Naive thymus-derived CD8-positive, alpha-beta T cell (primary cell): ENCODE results near the gene BIN2. TPM values are rescaled to one million over a fixed set of nuclear protein-coding genes. Genes with fewer than 3 reads are reported as not detected.

Experiments
- ATAC-seq, 2 donors: fragments of 150-1000 bp; cut with Tn5 transposase in 1 of 2; sonication (Bioruptor Pico), chemical (Tn5 transposase) in 1 of 2; 1 replicate in 1 of 2; 2 replicates in 1 of 2; pipeline ENCODE4 v1.10.0; 2021; ENCODE audit warnings: mild to moderate bottlenecking in 2 of 2, moderate library complexity in 2 of 2
- POLR2A ChIA-PET: fragments of 350-600 bp; sonication (Branson Sonifier 250); formaldehyde crosslinking; loops from one replicate; lab custom pipeline; 2021; ENCODE audit warnings: antibody characterized with exemption; lab: Charles Lee
- DNase-seq, 10 donors: peaks; one replicate each; pipeline versions ENCODE4 v3.0.0 to v3.0.0-alpha.2; 2020 to 2022
- H3K27ac Mint-ChIP-seq, 10 donors: one replicate each; pipeline ENCODE4 v1.8.0; 2020 to 2022; ENCODE audit warnings: mild to moderate bottlenecking in 10 of 10, mixed read lengths in 10 of 10, moderate library complexity in 4 of 10, inconsistent platforms in 1 of 10
- H3K27me3 Mint-ChIP-seq, 5 donors: one replicate each; pipeline ENCODE4 v1.8.0; 2021 to 2022; ENCODE audit warnings: mixed read lengths in 5 of 5
- H3K36me3 Mint-ChIP-seq, 3 donors: one replicate each; pipeline ENCODE4 v1.8.0; 2020 to 2022; ENCODE audit warnings: mixed read lengths in 3 of 3, mild to moderate bottlenecking in 2 of 3, inconsistent platforms in 1 of 3
- H3K4me1 Mint-ChIP-seq, 4 donors: one replicate each; pipeline ENCODE4 v1.8.0; 2021 to 2022; ENCODE audit warnings: mixed read lengths in 4 of 4
- H3K4me3 Mint-ChIP-seq, 10 donors: one replicate each; pipeline ENCODE4 v1.8.0; 2020 to 2022; ENCODE audit warnings: mild to moderate bottlenecking in 10 of 10, mixed read lengths in 10 of 10, moderate library complexity in 6 of 10, inconsistent platforms in 1 of 10
- H3K9me3 Mint-ChIP-seq, 9 donors: one replicate each; pipeline ENCODE4 v1.8.0; 2020 to 2022; ENCODE audit warnings: mixed read lengths in 9 of 9, mild to moderate bottlenecking in 3 of 9, inconsistent platforms in 1 of 9, moderate library complexity in 1 of 9
- polyA plus RNA-seq, 3 donors: library from polyadenylated mRNA; unstranded; fragments of 300-500 nt; fragmentation: Illumina TruSeq; gene quantifications; one replicate each; pipeline ENCODE4 v1.2.3, GENCODE V29; 2021
- total RNA-seq, 8 experiments: library from RNA in 2 of 8; stranded (reverse) in 2 of 8; gene quantifications; one replicate each; pipeline ENCODE4 v1.2.3 and lab custom pipeline; 2021 to 2026

The BIN2 gene
- total and polyA plus RNA-seq, 5 experiments from 2014 or later: 228 to 303 (median 266) TPM

GRCh38 chr12:51246254-51246853 lies 77.6 kb downstream of the BIN2 start:
- Mint-ChIP-seq H3K4me1 (peaks cover 40 to 69% (median 64%) of the 10 kb centered on the region in 4 donors), H3K36me3 (peaks cover 4 to 44% (median 9%) of the 10 kb centered on the region in 3 donors)

GRCh38 chr12:51245476-51246253 lies 78.3 kb downstream of the BIN2 start:
- Mint-ChIP-seq H3K4me3 (peak overlapping the region in 9 of 10 donors; percentile 10 to 50 (median 37)), H3K27ac (peak overlapping the region; percentile 71 to 96 (median 92)), H3K36me3 (peaks cover 4 to 50% (median 9%) of the 10 kb centered on the region in 3 donors)

More at GRCh38 chr12:51246254-51246853, 77.6 kb downstream of the BIN2 start:
- Mint-ChIP-seq H3K9me3 (no peaks in the 10 kb centered on the region), H3K27me3 (no peaks in the 10 kb centered on the region), H3K27ac (peak overlapping the region; percentile 69 to 96 (median 92)), H3K4me3 (peak overlapping the region; percentile 10 to 50 (median 30))
- POLR2A ChIA-PET: interaction anchor here (1.0 to 10.9 kb wide), 4 partner anchors 16 to 73 kb away, joined by 4 to 204 read pairs (median 6); partner anchors contain the start of genes POU6F1 and SMAGP
- DNase-seq: peak in 7 of 10 donors; percentile 16 to 69 (median 42)
- peak; percentile 49 to 75 for ATAC-seq

GRCh38 chr12:51244269-51244668 lies 79.7 kb downstream of the BIN2 start:
- no peaks in the 10 kb centered on the region for H3K27me3 Mint-ChIP-seq
- H3K27ac Mint-ChIP-seq: peak overlapping the region in 9 of 10 donors; percentile 32 to 97 (median 78)
- DNase-seq (no peak), ATAC-seq (no peak)
- peaks cover 4 to 60% (median 17%) of the 10 kb centered on the region in 3 donors for H3K36me3 Mint-ChIP-seq
- peaks cover 50 to 85% (median 78%) of the 10 kb centered on the region in 4 donors for H3K4me1 Mint-ChIP-seq
- POLR2A ChIA-PET: interaction anchor here (0.7 to 10.9 kb wide), 5 partner anchors 28 to 160 kb away, joined by 3 to 204 read pairs (median 6); partner anchors contain the start of genes CSRNP2 and POU6F1
- peak overlapping the region in 1 of 10 donors; percentile 66 for H3K4me3 Mint-ChIP-seq
- no peaks in the 10 kb centered on the region for H3K9me3 Mint-ChIP-seq

More at GRCh38 chr12:51245476-51246253, 78.3 kb downstream of the BIN2 start:
- no peaks in the 10 kb centered on the region for H3K9me3 Mint-ChIP-seq
- peaks cover 43 to 76% (median 69%) of the 10 kb centered on the region in 4 donors for H3K4me1 Mint-ChIP-seq
- no peaks in the 10 kb centered on the region for H3K27me3 Mint-ChIP-seq
- DNase-seq (no peak), ATAC-seq (peak; percentile 7 to 20)
- POLR2A ChIA-PET: interaction anchor here (0.5 to 10.9 kb wide), 5 partner anchors 15 to 81 kb away, joined by 3 to 204 read pairs (median 4); partner anchors contain the start of genes POU6F1 and SMAGP

- peaks cover 4 to 62% (median 17%) of the 10 kb centered on the region in 3 donors for H3K36me3 Mint-ChIP-seq
- POLR2A ChIA-PET: interaction anchor here (0.6 to 10.9 kb wide), 2 partner anchors 22 to 26 kb away, joined by 4 to 204 read pairs; partner anchors contain the start of gene POU6F1
Observed at GRCh38 chr12:51242876-51243275, 81.1 kb downstream of the BIN2 start.

GRCh38 chr12:51242120-51242519 lies 81.9 kb downstream of the BIN2 start:
- POLR2A ChIA-PET: interaction anchor here (0.9 to 10.9 kb wide), 3 partner anchors 25 to 194 kb away, joined by 3 to 204 read pairs (median 3); partner anchors contain the start of genes LETMD1 and POU6F1
- H3K9me3 Mint-ChIP-seq: no peaks in the 10 kb centered on the region
- H3K27ac Mint-ChIP-seq: peak overlapping the region in 8 of 10 donors; percentile 6 to 97 (median 74)
- H3K27me3 Mint-ChIP-seq: no peaks in the 10 kb centered on the region
- peaks cover 44 to 80% (median 69%) of the 10 kb centered on the region in 4 donors for H3K4me1 Mint-ChIP-seq
- peaks cover 4 to 62% (median 19%) of the 10 kb centered on the region in 3 donors for H3K36me3 Mint-ChIP-seq
- peak overlapping the region in 8 of 10 donors; percentile 11 to 74 (median 44) for H3K4me3 Mint-ChIP-seq
- DNase-seq: no peak
- no peak for ATAC-seq

More at GRCh38 chr12:51242876-51243275, 81.1 kb downstream of the BIN2 start:
- Mint-ChIP-seq H3K4me3 (peak overlapping the region in 9 of 10 donors; percentile 16 to 57 (median 39)), H3K27ac (peak overlapping the region in 9 of 10 donors; percentile 31 to 97 (median 53)), H3K9me3 (no peaks in the 10 kb centered on the region), H3K4me1 (peaks cover 49 to 85% (median 73%) of the 10 kb centered on the region in 4 donors), H3K27me3 (no peaks in the 10 kb centered on the region)
- no peak for DNase-seq
- ATAC-seq: no peak

- Mint-ChIP-seq H3K27me3 (no peaks in the 10 kb centered on the region), H3K4me3 (peak overlapping the region; percentile 91 to 99 (median 94)), H3K36me3 (peaks cover 4 to 58% (median 19%) of the 10 kb centered on the region in 3 donors), H3K27ac (peak overlapping the region; percentile 25 to 100 (median 82)), H3K4me1 (peaks cover 37 to 68% (median 58%) of the 10 kb centered on the region in 4 donors), H3K9me3 (no peaks in the 10 kb centered on the region)
- DNase-seq (no peak), ATAC-seq (no peak)
- POLR2A ChIA-PET: interaction anchor here (1.2 to 10.9 kb wide), 5 partner anchors 8 to 193 kb away, joined by 3 to 204 read pairs (median 14); partner anchors contain the start of genes CSRNP2, LETMD1 and POU6F1
Observed at GRCh38 chr12:51240971-51241370, 83.0 kb downstream of the BIN2 start.

- H3K27me3 Mint-ChIP-seq: no peaks in the 10 kb centered on the region
- POLR2A ChIA-PET: interaction anchor here (0.6 to 10.9 kb wide), 28 partner anchors 9 to 1127 kb away, joined by 3 to 204 read pairs (median 6); partner anchors contain the start of genes ATF1, BIN2, COX14 and CSRNP2
- no peaks in the 10 kb centered on the region for H3K9me3 Mint-ChIP-seq
- peak within 1 kb of the TSS; percentile 97 to 100 (median 99) for H3K27ac Mint-ChIP-seq
- DNase-seq (peak; percentile 91 to 97 (median 94)), ATAC-seq (peak; percentile 89 to 90)
- peak within 1 kb of the TSS; percentile 91 to 99 (median 94) for H3K4me3 Mint-ChIP-seq
- peaks cover 4 to 38% (median 19%) of the 10 kb centered on the region in 3 donors for H3K36me3 Mint-ChIP-seq
- peaks cover 27 to 49% (median 42%) of the 10 kb centered on the region in 4 donors for H3K4me1 Mint-ChIP-seq
Observed at GRCh38 chr12:51238510-51239334, 85.3 kb downstream of the BIN2 start, which contains the start of gene DAZAP2. Gene DAZAP2 (plus strand): TSS chr12:51238826. CDS start chr12:51238908, 82 bp downstream.

- peak overlapping the region; percentile 91 to 99 (median 94) for H3K4me3 Mint-ChIP-seq
- ATAC-seq (peak; percentile 16 to 18), DNase-seq (peak in 2 of 10 donors; percentile 5 to 11)
- no peaks in the 10 kb centered on the region for H3K9me3 Mint-ChIP-seq
- peaks cover 3 to 35% (median 18%) of the 10 kb centered on the region in 3 donors for H3K36me3 Mint-ChIP-seq
- no peaks in the 10 kb centered on the region for H3K27me3 Mint-ChIP-seq
- H3K27ac Mint-ChIP-seq: peak overlapping the region; percentile 97 to 100 (median 99)
- H3K4me1 Mint-ChIP-seq: peaks cover 27 to 47% (median 41%) of the 10 kb centered on the region in 4 donors
- POLR2A ChIA-PET: interaction anchor here (0.6 to 10.9 kb wide), 26 partner anchors 9 to 1126 kb away, joined by 3 to 204 read pairs (median 7); partner anchors contain the start of genes ATF1, BIN2, COX14 and CSRNP2
Observed at GRCh38 chr12:51238037-51238509, 85.9 kb downstream of the BIN2 start.

GRCh38 chr12:51234530-51234929 lies 89.4 kb downstream of the BIN2 start:
- H3K27ac Mint-ChIP-seq: no peak overlapping the region
- H3K27me3 Mint-ChIP-seq: no peaks in the 10 kb centered on the region
- H3K36me3 Mint-ChIP-seq: peaks cover 0 to 2% (median 2%) of the 10 kb centered on the region in 3 donors
- H3K9me3 Mint-ChIP-seq: no peaks in the 10 kb centered on the region
- H3K4me1 Mint-ChIP-seq: peaks cover 6 to 16% (median 9%) of the 10 kb centered on the region in 4 donors
- ATAC-seq (no peak), DNase-seq (no peak)
- H3K4me3 Mint-ChIP-seq: no peak overlapping the region
- POLR2A ChIA-PET: interaction anchor here (0.5 kb wide), 1 partner anchor 61 kb away, joined by 4 read pairs; no protein-coding TSS in a partner anchor

GRCh38 chr12:51232642-51233041 lies 91.3 kb downstream of the BIN2 start:
- POLR2A ChIA-PET: interaction anchor here (0.7 to 0.9 kb wide), 3 partner anchors 15 to 592 kb away, joined by 3 to 5 read pairs (median 3); partner anchors contain the start of gene POU6F1
- DNase-seq (no peak), ATAC-seq (no peak)
- no peak overlapping the region for H3K27ac Mint-ChIP-seq
- no peaks in the 10 kb centered on the region for H3K9me3 Mint-ChIP-seq
- H3K4me3 Mint-ChIP-seq: no peak overlapping the region
- H3K36me3 Mint-ChIP-seq: no peaks in the 10 kb centered on the region
- no peaks in the 10 kb centered on the region for H3K27me3 Mint-ChIP-seq
- H3K4me1 Mint-ChIP-seq: peaks cover under 1 to 2% (median 2%) of the 10 kb centered on the region in 4 donors
